Vagina (tissue), 2 donors: ENCODE results near the gene NEK11.

Source experiments
- CTCF ChIP-seq, 3 experiments: fragments of 450-650 bp in 2 of 3; fragments of 200-600 bp in 1 of 3; sonication (generic) in 1 of 3; IDR thresholded peaks; one replicate each; pipeline ENCODE4 v1.5.1; 2017 to 2019; ENCODE audit warnings: antibody characterized with exemption in 3 of 3, mild to moderate bottlenecking in 2 of 3, moderate library complexity in 2 of 3
- POLR2A ChIP-seq, 2 donors: fragments of 450-650 bp; IDR thresholded peaks; one replicate each; pipeline ENCODE4 v1.6.1; 2017; ENCODE audit warnings: antibody characterized with exemption in 2 of 2, mild to moderate bottlenecking in 2 of 2, moderate library complexity in 2 of 2

- TF ChIP-seq CTCF (IDR thresholded peaks at IDR 0.05) (no peak), POLR2A (IDR thresholded peaks at IDR 0.05) (no peak)
Measured at GRCh38 chr3:131326307-131326706, 299.6 kb downstream of the NEK11 start.
